ENCODE data around the gene IQCC. TPM values are rescaled to one million over a fixed set of nuclear protein-coding genes. Genes with fewer than 3 reads are reported as not detected.

The IQCC gene
- polyA plus RNA-seq, 1 of the 3 experiments (the other 2 are of a cell fraction): 2.4 TPM

DNA sequence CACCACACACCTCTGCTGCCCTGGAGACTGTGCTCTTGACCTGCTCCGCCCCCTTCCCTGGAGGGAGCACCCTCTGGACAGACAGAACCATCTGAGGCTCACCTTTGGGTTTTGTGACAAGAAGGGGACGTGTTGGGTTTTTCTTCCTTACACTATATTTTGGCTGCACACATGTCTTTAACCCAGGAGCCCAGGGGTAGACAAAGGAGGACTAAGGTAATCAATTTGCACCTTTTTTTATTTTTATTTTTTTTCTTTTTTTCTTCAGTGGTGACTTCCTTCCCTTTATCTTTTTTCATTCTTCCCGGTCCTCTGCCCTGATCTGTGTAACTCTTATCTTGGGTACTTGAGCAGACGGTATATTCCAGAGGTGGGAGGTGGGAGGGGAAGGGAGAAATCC, 34.5 kb upstream of the IQCC start:
- POLR2A ChIA-PET: no interaction called here
- Histone ChIP-seq H3F3A (replicated peaks; ENCODE audit: insufficient read depth) (peaks cover 6% of the 10 kb centered on the region), H3K27ac (ENCODE audit: low read depth in 2 of 2, low read length in 1 of 2) (no peak overlapping the region), H2AFZ (ENCODE audit: low read depth) (no peak overlapping the region), H3K27me3 (ENCODE audit: insufficient read depth) (no peaks in the 10 kb centered on the region), H3K4me3 (ENCODE audit: low read depth in 2 of 2, low read length in 1 of 2) (no peak overlapping the region), H3K4me2 (no peak overlapping the region), H3K9me3 (no peaks in the 10 kb centered on the region), H3K36me3 (replicated peaks in 1 of 2; ENCODE audit: control insufficient read depth in 1 of 2, insufficient read depth in 2 of 2, low read length in 1 of 2) (peaks cover 50 to 61% of the 10 kb centered on the region in 2 experiments), H3K4me1 (ENCODE audit: control insufficient read depth in 1 of 2, insufficient read depth in 2 of 2, low read depth in 1 of 2, low read length in 1 of 2) (no peaks in the 10 kb centered on the region), H3K9ac (no peak overlapping the region), H3K79me2 (ENCODE audit: insufficient read depth) (no peaks in the 10 kb centered on the region), H4K20me1 (ENCODE audit: insufficient read depth) (no peaks in the 10 kb centered on the region), H3K9me2 (no peaks in the 10 kb centered on the region)
- DNase-seq: no peak
- CTCF ChIA-PET: no interaction called here
- WGBS (ENCODE audit: low lambda C conversion rate): 90% methylated on average over 4 of the region's 4 CpGs
- TF ChIP-seq, protein P1, sequence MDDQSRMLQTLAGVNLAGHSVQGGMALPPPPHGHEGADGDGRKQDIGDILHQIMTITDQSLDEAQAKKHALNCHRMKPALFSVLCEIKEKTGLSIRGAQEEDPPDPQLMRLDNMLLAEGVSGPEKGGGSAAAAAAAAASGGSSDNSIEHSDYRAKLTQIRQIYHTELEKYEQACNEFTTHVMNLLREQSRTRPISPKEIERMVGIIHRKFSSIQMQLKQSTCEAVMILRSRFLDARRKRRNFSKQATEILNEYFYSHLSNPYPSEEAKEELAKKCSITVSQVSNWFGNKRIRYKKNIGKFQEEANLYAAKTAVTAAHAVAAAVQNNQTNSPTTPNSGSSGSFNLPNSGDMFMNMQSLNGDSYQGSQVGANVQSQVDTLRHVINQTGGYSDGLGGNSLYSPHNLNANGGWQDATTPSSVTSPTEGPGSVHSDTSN (IDR thresholded peaks at IDR 0.05): no peak
- TF ChIP-seq EZH2phosphoT487 (IDR thresholded peaks at IDR 0.05; ENCODE audit: borderline replicate concordance, low read depth) (no peak), TCF12 (IDR thresholded peaks at IDR 0.05) (no peak), RFX5 (IDR thresholded peaks at IDR 0.05; ENCODE audit: low read length) (no peak), CHD2 (IDR thresholded peaks at IDR 0.05; ENCODE audit: low read length, partially characterized antibody) (no peak), SIN3A (IDR thresholded peaks at IDR 0.05; ENCODE audit: borderline replicate concordance, low read depth, low read length) (no peak), TEAD4 (IDR thresholded peaks at IDR 0.05; ENCODE audit: borderline replicate concordance, insufficient read depth) (no peak), SMC3 (IDR thresholded peaks at IDR 0.05; ENCODE audit: low read depth, low read length) (no peak)
- TF ChIP-seq, protein P2, sequence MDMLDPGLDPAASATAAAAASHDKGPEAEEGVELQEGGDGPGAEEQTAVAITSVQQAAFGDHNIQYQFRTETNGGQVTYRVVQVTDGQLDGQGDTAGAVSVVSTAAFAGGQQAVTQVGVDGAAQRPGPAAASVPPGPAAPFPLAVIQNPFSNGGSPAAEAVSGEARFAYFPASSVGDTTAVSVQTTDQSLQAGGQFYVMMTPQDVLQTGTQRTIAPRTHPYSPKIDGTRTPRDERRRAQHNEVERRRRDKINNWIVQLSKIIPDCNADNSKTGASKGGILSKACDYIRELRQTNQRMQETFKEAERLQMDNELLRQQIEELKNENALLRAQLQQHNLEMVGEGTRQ (IDR thresholded peaks at IDR 0.05; ENCODE audit: borderline replicate concordance, low read depth, low read length): no peak
- TF ChIP-seq, protein P3, sequence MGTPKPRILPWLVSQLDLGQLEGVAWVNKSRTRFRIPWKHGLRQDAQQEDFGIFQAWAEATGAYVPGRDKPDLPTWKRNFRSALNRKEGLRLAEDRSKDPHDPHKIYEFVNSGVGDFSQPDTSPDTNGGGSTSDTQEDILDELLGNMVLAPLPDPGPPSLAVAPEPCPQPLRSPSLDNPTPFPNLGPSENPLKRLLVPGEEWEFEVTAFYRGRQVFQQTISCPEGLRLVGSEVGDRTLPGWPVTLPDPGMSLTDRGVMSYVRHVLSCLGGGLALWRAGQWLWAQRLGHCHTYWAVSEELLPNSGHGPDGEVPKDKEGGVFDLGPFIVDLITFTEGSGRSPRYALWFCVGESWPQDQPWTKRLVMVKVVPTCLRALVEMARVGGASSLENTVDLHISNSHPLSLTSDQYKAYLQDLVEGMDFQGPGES (IDR thresholded peaks at IDR 0.05; ENCODE audit: low read depth, low read length): no peak

DNA sequence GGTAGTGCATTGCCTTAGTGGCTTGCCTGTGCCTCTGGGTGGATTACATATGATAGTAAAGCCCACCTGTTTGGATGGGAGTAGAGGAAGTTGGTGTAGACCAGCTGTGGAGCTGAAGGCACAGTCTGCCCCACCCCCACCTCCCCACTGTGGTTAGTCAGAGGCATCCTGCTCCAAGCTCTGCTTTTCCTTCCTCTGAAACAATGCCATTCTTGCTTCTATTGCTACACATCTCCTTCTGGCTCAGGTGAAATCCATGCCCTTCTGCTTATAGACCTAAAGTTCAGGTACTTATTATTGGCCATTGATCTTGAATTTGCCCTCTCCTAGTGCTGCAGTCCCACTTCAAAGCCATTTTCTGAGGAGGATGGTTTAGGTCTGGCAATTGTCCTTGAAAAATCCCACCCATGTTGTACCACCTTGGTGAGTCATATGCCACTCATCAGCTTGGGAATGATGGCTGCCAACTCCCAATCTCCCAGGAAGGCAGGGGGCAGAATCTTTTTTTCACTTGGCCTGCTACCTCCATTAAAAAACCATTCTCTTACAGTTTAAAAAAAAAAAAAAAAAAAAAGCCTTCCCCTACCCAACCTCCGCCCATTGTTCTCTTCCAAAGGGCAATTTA, 32.7 kb upstream of the IQCC start:
- no peak for DNase-seq
- Histone ChIP-seq H3K9me2 (no peaks in the 10 kb centered on the region), H3K4me1 (ENCODE audit: control insufficient read depth in 1 of 2, insufficient read depth in 2 of 2, low read depth in 1 of 2, low read length in 1 of 2) (no peaks in the 10 kb centered on the region), H3K4me3 (ENCODE audit: low read depth in 2 of 2, low read length in 1 of 2) (no peak overlapping the region), H3K27ac (ENCODE audit: low read depth in 2 of 2, low read length in 1 of 2) (no peak overlapping the region), H3F3A (replicated peaks; ENCODE audit: insufficient read depth) (peaks cover 19% of the 10 kb centered on the region), H3K4me2 (no peak overlapping the region), H3K9me3 (no peaks in the 10 kb centered on the region), H3K36me3 (replicated peaks in 1 of 2; ENCODE audit: control insufficient read depth in 1 of 2, insufficient read depth in 2 of 2, low read length in 1 of 2) (peaks cover 47 to 53% of the 10 kb centered on the region in 2 experiments), H3K27me3 (ENCODE audit: insufficient read depth) (no peaks in the 10 kb centered on the region), H3K79me2 (ENCODE audit: insufficient read depth) (no peaks in the 10 kb centered on the region), H3K9ac (no peak overlapping the region), H2AFZ (ENCODE audit: low read depth) (no peak overlapping the region), H4K20me1 (ENCODE audit: insufficient read depth) (no peaks in the 10 kb centered on the region)
- ChIA-PET CTCF (interaction anchor here (1.3 kb wide), 1 partner anchor 64 kb away, joined by 5 read pairs; no protein-coding TSS in a partner anchor), POLR2A (no interaction called here)
- 96% methylated on average over 1 of the region's 1 CpG for whole genome bisulfite sequencing (ENCODE audit: low lambda C conversion rate)
- TF ChIP-seq TAF1 (IDR thresholded peaks at IDR 0.05; ENCODE audit: borderline replicate concordance, low read depth, low read length): no peak
- no peak for TF ChIP-seq RCOR1 (IDR thresholded peaks at IDR 0.05; ENCODE audit: low read length)
- TF ChIP-seq EZH2phosphoT487 (IDR thresholded peaks at IDR 0.05; ENCODE audit: borderline replicate concordance, low read depth): no peak
- no peak for TF ChIP-seq SMC3 (IDR thresholded peaks at IDR 0.05; ENCODE audit: low read depth, low read length)
- TF ChIP-seq EP300 (IDR thresholded peaks at IDR 0.05; ENCODE audit: borderline replicate concordance in 1 of 2, low read depth in 1 of 2, low read length in 1 of 2): no peak
- no peak for TF ChIP-seq JUND (IDR thresholded peaks at IDR 0.05)
- TF ChIP-seq FOXM1 (IDR thresholded peaks at IDR 0.05; ENCODE audit: low read depth): no peak
- TF ChIP-seq, protein P4, sequence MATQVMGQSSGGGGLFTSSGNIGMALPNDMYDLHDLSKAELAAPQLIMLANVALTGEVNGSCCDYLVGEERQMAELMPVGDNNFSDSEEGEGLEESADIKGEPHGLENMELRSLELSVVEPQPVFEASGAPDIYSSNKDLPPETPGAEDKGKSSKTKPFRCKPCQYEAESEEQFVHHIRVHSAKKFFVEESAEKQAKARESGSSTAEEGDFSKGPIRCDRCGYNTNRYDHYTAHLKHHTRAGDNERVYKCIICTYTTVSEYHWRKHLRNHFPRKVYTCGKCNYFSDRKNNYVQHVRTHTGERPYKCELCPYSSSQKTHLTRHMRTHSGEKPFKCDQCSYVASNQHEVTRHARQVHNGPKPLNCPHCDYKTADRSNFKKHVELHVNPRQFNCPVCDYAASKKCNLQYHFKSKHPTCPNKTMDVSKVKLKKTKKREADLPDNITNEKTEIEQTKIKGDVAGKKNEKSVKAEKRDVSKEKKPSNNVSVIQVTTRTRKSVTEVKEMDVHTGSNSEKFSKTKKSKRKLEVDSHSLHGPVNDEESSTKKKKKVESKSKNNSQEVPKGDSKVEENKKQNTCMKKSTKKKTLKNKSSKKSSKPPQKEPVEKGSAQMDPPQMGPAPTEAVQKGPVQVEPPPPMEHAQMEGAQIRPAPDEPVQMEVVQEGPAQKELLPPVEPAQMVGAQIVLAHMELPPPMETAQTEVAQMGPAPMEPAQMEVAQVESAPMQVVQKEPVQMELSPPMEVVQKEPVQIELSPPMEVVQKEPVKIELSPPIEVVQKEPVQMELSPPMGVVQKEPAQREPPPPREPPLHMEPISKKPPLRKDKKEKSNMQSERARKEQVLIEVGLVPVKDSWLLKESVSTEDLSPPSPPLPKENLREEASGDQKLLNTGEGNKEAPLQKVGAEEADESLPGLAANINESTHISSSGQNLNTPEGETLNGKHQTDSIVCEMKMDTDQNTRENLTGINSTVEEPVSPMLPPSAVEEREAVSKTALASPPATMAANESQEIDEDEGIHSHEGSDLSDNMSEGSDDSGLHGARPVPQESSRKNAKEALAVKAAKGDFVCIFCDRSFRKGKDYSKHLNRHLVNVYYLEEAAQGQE (IDR thresholded peaks at IDR 0.05; ENCODE audit: low read depth, low read length): no peak
- TF ChIP-seq, protein P5, sequence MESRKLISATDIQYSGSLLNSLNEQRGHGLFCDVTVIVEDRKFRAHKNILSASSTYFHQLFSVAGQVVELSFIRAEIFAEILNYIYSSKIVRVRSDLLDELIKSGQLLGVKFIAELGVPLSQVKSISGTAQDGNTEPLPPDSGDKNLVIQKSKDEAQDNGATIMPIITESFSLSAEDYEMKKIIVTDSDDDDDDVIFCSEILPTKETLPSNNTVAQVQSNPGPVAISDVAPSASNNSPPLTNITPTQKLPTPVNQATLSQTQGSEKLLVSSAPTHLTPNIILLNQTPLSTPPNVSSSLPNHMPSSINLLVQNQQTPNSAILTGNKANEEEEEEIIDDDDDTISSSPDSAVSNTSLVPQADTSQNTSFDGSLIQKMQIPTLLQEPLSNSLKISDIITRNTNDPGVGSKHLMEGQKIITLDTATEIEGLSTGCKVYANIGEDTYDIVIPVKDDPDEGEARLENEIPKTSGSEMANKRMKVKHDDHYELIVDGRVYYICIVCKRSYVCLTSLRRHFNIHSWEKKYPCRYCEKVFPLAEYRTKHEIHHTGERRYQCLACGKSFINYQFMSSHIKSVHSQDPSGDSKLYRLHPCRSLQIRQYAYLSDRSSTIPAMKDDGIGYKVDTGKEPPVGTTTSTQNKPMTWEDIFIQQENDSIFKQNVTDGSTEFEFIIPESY (IDR thresholded peaks at IDR 0.05; ENCODE audit: borderline replicate concordance, low read depth): no peak
- no peak for TF ChIP-seq MXI1 (IDR thresholded peaks at IDR 0.05; ENCODE audit: low read depth, low read length)
